Skeletal muscle satellite cell (primary cell): ENCODE data around the gene IDH3G.
A peak's percentile ranks its signal among the peaks of the same experiment; 100 is the strongest.

Experiments
- H3K27me3 ChIP-seq: 2 replicates; pipeline ENCODE4 v1.7.0; 2013; ENCODE audit warnings: low read length; ENCODE audit not compliant: control insufficient read depth, insufficient read depth
- H3K36me3 ChIP-seq: 2 replicates; pipeline ENCODE4 v1.7.0; 2013; ENCODE audit warnings: mild to moderate bottlenecking, control low read depth, low read length; ENCODE audit not compliant: insufficient read depth
- H3K4me1 ChIP-seq: 2 replicates; pipeline ENCODE4 v1.7.0; 2013; ENCODE audit warnings: low read length; ENCODE audit not compliant: control insufficient read depth, insufficient read depth
- H3K4me2 ChIP-seq: 2 replicates; pipeline ENCODE4 v1.7.0; 2013; ENCODE audit warnings: mild to moderate bottlenecking, low read length
- H3K4me3 ChIP-seq: 2 replicates; pipeline ENCODE4 v1.7.0; 2013; ENCODE audit warnings: low read length
- H3K9ac ChIP-seq: 2 replicates; pipeline ENCODE4 v1.7.0; 2013; ENCODE audit warnings: mild to moderate bottlenecking, low read depth, low read length, moderate library complexity
- H3K9me3 ChIP-seq: replicated peaks from 2 replicates; pipeline ENCODE4 v1.7.0; 2013; ENCODE audit warnings: mild to moderate bottlenecking, control low read depth, low read length

The IDH3G gene

DNA sequence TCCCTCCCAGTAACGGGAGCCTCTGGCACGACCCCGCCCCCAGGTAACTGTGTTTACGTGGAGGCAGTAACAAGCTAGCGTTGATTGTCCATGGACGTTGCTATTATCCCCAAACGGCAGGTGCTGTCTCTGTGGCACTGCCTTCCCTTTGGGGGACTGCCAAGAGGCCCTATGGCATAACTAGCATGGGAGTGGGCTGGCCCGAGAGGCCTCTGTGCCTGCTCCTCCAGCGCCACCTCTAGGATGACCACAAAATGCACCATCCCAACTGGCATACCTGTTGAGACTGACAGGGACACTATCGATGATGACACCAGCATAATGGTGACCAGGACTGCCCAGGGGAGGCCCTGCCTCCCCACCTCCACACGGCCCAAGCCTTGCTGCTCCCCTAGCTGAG is 11.9 kb downstream of the IDH3G start:
- Histone ChIP-seq H3K4me2 (no peak overlapping the region), H3K27me3 (no peaks in the 10 kb centered on the region), H3K9me3 (no peaks in the 10 kb centered on the region), H3K9ac (no peak overlapping the region), H3K4me3 (no peak overlapping the region), H3K4me1 (peaks cover 22% of the 10 kb centered on the region), H3K36me3 (peaks cover 6% of the 10 kb centered on the region)

DNA sequence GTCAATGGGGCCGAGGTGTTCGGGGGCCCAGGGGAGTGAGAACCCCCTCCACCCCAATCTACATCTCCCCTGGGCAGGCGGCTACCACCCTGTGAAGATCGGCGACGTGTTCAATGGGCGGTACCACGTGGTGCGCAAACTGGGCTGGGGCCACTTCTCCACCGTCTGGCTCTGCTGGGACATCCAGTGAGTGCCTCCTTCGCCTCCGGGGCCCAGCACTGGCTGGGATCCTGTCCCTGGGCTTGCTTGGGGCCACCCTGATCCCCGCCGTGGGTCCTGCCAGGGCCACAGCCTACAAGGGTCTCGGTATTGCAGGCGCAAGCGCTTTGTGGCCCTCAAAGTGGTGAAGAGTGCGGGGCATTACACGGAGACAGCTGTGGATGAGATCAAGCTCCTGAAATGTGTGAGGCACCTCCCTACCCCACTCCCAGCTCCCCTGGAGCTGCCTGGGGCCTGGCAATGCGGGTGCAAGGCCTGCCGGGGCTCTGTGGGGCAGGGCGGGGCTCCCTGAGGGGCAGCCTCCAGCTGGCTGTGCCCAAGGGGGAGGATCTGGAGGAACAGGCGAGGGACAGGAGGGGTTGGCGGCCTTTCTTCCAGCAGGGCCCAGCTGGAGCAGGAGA is 12.6 kb downstream of the IDH3G start:
- Histone ChIP-seq H3K9ac (peak overlapping the region; percentile 10), H3K4me3 (no peak overlapping the region), H3K9me3 (no peaks in the 10 kb centered on the region), H3K4me2 (peak overlapping the region; percentile 13), H3K27me3 (no peaks in the 10 kb centered on the region), H3K36me3 (peaks cover 6% of the 10 kb centered on the region), H3K4me1 (peaks cover 22% of the 10 kb centered on the region)

DNA sequence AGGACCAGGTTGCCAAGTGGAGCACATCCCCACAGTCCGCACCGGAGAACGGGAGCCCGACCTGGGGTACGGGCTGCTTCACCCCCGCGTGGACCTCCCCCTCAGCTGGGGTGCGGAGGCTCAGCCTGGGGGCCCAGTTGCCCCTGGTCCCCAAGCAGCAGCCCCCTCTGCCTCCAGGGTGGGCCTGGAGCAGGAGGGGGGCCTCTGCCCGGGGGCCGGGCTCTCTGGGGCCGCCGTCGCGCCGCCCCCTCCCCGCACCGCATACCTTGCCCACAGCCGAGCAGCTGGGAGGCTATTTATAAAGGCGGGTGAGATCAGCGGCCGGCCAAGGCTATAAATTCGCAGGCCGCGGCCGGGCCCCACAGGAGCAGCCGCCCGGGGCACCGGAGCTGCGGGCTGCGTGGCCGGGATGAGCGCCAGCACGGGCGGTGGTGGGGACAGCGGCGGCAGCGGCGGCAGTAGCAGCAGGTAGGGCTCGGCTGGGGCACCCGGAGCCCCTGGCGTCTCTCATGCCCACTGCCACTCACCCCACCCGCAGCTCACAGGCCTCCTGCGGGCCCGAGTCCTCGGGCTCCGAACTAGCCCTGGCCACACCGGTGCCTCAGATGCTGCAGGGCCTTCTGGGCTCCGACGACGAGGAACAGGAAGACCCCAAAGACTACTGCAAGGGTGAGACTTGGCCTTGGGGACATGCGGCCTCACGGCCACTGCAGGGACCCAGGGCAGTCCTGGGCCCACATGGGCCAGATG is 13.3 kb downstream of the IDH3G start, which contains the start of gene SRPK3:
TSS of gene SRPK3 (plus strand) at position 364 of the 750 bp plus-strand sequence. CDS start at position 410, 46 bp downstream.
- peaks cover 22% of the 10 kb centered on the region for H3K4me1 ChIP-seq
- H3K9ac ChIP-seq, result peak within 1 kb of the TSS; percentile 10
- no peaks in the 10 kb centered on the region for H3K9me3 ChIP-seq
- H3K4me3 ChIP-seq, result peak within 1 kb of the TSS; percentile 37
- peak within 1 kb of the TSS; percentile 13 for H3K4me2 ChIP-seq
- no peaks in the 10 kb centered on the region for H3K27me3 ChIP-seq
- H3K36me3 ChIP-seq, result peaks cover 6% of the 10 kb centered on the region

DNA sequence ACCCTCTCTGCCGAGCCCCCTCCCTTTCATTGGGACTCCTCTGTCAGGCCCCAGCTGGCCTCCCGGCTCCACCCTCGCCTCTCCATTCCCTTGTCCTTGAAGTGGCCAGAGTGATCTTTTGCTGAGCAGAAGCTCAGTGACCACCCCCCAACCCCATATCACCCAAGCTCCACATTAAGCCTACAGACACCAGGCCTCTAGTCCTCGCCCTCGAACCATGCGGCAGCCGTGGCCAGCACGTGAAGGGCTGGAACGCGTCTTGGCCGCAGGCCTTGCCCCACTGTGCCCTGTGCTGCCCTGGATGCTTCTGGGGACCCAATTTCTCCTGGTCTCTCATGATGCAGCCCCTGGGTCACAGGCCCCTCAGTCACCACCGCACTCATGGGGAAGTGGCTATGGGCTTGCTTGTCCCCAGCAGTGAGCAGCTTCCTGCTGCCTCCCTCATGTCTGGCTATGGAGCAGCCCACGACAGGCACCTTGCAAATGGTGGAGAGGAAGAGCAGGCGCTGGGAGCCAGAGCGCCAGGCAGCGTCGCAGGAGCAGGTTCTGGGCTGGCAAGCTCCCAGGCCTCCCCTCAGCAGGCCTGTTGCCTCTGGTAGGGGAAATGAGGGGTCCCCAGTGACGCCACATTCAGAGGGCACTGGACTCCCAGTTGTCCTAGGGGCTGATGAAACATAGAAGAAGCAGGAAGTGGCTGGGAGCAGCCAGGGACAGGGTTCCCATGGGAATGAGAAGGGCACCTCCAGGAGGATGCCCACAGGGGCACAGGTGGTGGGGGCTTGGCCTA is 14.1 kb downstream of the IDH3G start:
- no peak overlapping the region for H3K4me3 ChIP-seq
- peaks cover 22% of the 10 kb centered on the region for H3K4me1 ChIP-seq
- H3K4me2 ChIP-seq, result no peak overlapping the region
- H3K9me3 ChIP-seq, result no peaks in the 10 kb centered on the region
- no peaks in the 10 kb centered on the region for H3K36me3 ChIP-seq
- H3K9ac ChIP-seq, result no peak overlapping the region
- H3K27me3 ChIP-seq, result no peaks in the 10 kb centered on the region

DNA sequence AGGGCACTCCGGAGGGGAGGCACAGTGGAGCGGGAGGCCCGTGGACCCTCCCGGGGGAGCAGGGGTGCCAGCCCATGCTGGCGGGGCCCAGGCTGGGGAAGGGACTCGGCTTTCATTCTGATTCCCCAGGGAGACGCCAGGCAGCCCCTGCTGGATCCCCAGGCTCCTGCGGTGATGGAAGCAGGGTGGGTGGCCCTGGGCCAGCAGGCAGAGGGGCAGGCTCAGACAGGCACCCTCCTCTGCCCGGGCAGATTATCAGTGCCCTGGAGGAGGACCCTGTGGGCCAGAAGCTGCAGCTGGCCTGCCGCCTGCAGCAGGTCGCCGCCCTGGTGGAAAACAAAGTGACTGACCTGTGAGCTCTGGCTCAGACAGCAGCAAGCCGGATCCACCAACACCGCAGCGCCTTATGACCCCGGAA is 15.5 kb downstream of the IDH3G start:
- Histone ChIP-seq H3K36me3 (no peaks in the 10 kb centered on the region), H3K9ac (no peak overlapping the region), H3K4me3 (no peak overlapping the region), H3K27me3 (no peaks in the 10 kb centered on the region), H3K4me1 (peaks cover 22% of the 10 kb centered on the region), H3K9me3 (no peaks in the 10 kb centered on the region), H3K4me2 (no peak overlapping the region)

DNA sequence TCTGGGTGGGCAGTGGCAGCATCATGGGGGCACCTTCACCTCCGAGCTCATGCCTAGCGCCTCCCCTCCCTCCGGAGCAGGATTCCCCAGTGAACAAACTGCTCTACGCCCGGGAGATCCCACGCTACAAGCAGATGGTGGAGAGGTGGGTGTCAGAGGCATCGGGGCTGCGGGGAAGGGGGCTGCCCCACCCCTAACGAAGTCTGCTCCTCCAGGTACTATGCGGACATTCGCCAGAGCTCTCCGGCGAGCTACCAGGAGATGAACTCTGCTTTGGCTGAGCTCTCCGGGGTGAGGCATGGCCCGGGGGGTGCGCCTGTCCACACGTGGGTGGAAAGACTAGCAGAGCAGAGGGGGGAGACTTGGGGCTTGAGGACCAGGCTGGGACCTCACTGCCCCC is 16.0 kb downstream of the IDH3G start:
- Histone ChIP-seq H3K4me1 (peaks cover 22% of the 10 kb centered on the region), H3K36me3 (no peaks in the 10 kb centered on the region), H3K27me3 (no peaks in the 10 kb centered on the region), H3K4me3 (no peak overlapping the region), H3K9me3 (no peaks in the 10 kb centered on the region), H3K4me2 (no peak overlapping the region), H3K9ac (no peak overlapping the region)

DNA sequence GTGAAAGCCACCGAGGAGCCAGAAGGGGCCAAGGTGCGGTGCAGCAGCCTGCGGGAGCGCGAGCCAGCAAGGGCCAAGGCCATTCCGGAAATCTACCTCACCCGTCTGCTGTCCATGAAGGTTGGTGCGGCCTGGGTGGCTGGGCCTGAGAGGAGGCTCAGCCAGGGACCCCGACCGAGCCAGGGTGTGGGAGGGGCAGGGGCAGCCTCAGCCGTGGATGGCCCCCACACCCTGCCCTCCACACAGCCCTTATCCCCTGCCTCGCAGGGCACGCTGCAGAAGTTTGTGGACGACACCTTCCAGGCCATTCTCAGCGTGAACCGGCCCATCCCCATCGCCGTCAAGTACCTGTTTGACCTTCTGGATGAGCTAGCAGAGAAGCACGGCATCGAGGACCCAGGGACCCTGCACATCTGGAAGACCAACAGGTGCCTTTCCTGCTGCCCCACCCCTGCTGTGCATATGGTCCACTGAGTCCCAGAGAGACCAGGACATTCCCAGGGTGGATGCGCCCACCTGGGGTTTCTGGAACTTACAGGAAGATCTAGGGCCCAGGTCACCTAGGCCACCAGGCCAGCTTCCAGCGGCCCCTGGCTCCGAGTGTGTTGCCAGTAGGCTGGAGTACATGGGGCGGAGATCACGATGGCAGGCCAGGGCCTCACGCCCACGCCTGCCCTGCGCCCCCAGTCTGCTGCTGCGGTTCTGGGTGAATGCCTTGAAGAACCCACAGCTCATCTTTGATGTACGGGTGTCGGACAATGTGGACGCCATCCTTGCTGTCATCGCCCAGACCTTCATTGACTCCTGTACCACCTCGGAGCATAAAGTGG is 16.7 kb downstream of the IDH3G start:
- H3K36me3 ChIP-seq, result no peaks in the 10 kb centered on the region
- no peak overlapping the region for H3K4me2 ChIP-seq

DNA sequence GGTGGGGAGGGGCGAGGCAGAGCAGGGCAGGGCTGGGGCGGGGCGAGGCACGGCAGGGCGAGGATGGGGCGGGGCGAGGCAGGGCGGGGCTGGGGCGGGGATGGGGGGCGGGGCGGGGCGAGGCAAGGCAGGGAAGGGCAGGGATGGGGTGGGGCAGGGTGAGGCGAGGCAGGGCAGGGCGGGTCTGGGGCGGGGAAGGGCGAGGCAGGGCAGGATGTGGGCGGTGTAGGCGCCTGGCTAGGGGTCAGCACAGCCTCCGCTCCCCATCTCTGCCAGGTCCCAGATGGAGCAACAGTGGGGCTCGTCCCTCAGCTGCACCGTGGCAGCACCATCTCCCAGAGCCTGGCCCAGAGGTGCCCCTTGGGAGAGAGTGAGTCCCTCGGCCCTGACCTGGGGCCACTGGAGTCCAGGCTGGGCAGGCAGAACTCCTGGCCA is 17.5 kb downstream of the IDH3G start:
- Histone ChIP-seq H3K4me2 (no peak overlapping the region), H3K27me3 (no peaks in the 10 kb centered on the region), H3K4me3 (no peak overlapping the region), H3K9ac (no peak overlapping the region), H3K9me3 (no peaks in the 10 kb centered on the region), H3K36me3 (no peaks in the 10 kb centered on the region), H3K4me1 (peaks cover 13% of the 10 kb centered on the region)

More for the DNA sequence above, 16.7 kb downstream of the IDH3G start:
- Histone ChIP-seq H3K27me3 (no peaks in the 10 kb centered on the region), H3K4me1 (peaks cover 22% of the 10 kb centered on the region), H3K9me3 (no peaks in the 10 kb centered on the region), H3K4me3 (no peak overlapping the region), H3K9ac (no peak overlapping the region)

DNA sequence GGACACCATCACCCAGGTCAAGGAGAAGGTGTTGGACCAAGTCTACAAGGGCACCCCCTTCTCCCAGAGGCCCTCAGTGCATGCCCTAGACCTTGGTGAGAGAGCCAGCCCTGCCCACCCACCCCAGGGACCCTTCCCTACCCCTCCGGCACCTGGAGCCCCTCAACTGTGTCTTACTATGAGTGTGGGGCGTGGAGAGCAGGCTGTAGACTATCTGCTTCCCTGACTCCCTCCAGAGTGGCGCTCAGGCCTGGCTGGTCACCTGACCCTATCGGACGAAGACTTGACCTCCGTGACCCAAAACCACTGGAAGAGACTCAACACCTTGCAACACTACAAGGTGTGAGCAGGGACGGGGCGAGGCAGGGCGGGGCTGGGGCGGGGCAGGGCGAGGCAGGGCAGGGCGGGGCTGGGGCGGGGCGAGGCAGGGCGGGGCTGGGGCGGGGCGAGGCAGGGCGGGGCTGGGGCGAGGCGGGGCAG is 18.0 kb downstream of the IDH3G start:
- H3K4me3 ChIP-seq, result no peak overlapping the region

DNA sequence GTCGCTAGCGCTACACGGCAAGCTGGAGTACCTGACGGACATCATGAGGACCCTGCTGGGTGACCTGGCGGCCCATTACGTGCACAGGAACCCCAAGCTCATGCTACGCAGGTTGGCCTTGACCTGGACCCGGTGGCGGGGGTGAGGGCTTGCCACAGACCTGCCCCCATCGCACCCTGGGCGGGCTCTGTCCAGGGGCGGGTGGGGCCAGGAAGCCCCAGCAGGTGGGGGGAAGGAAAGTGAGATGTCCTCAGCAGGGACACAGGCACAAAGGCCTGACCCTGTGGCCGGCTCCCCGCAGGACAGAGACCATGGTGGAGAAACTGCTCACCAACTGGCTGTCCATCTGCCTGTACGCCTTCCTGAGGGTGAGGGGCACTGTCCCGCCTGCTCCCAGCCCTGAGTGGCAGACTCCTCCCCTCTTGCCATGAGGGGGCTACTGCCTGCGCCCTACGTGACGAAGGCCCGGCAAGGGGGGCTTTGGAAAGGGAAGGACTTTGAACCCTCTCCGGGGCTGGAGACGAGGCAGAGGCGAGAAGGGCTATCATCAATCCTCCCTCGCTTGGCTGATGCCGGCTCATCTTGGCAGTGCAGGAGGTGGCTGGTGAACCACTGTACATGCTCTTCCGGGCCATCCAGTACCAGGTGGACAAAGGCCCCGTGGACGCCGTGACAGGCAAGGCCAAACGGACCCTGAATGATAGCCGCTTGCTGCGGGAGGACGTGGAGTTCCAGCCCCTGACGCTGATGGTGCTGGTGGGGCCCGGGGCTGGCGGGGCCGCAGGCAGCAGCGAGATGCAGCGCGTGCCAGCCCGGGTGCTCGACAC is 18.7 kb downstream of the IDH3G start:
- no peaks in the 10 kb centered on the region for H3K9me3 ChIP-seq
- no peak overlapping the region for H3K9ac ChIP-seq
- H3K4me3 ChIP-seq, result no peak overlapping the region
- no peaks in the 10 kb centered on the region for H3K36me3 ChIP-seq
- H3K27me3 ChIP-seq, result no peaks in the 10 kb centered on the region
- peaks cover 3% of the 10 kb centered on the region for H3K4me1 ChIP-seq
- H3K4me2 ChIP-seq, result no peak overlapping the region

More for the DNA sequence above, 18.0 kb downstream of the IDH3G start:
- Histone ChIP-seq H3K9ac (no peak overlapping the region), H3K4me1 (peaks cover 10% of the 10 kb centered on the region), H3K4me2 (no peak overlapping the region), H3K27me3 (no peaks in the 10 kb centered on the region), H3K36me3 (no peaks in the 10 kb centered on the region), H3K9me3 (no peaks in the 10 kb centered on the region)
